ENCODE measurements around the gene TRIP4.
"Not testable (repeated sequence)": the region's sequence is repeated elsewhere in the genome, so short reads cannot be mapped to it uniquely, and the experiment has no call there.

GRCh38 chr15:64495968-64496367 lies 108.3 kb downstream of the TRIP4 start:
- TF ChIP-seq, protein P1, sequence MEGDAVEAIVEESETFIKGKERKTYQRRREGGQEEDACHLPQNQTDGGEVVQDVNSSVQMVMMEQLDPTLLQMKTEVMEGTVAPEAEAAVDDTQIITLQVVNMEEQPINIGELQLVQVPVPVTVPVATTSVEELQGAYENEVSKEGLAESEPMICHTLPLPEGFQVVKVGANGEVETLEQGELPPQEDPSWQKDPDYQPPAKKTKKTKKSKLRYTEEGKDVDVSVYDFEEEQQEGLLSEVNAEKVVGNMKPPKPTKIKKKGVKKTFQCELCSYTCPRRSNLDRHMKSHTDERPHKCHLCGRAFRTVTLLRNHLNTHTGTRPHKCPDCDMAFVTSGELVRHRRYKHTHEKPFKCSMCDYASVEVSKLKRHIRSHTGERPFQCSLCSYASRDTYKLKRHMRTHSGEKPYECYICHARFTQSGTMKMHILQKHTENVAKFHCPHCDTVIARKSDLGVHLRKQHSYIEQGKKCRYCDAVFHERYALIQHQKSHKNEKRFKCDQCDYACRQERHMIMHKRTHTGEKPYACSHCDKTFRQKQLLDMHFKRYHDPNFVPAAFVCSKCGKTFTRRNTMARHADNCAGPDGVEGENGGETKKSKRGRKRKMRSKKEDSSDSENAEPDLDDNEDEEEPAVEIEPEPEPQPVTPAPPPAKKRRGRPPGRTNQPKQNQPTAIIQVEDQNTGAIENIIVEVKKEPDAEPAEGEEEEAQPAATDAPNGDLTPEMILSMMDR (IDR thresholded peaks at IDR 0.05) = not testable (repeated sequence)
- not testable (repeated sequence) for TF ChIP-seq POLR2A (IDR thresholded peaks at IDR 0.05)

All from adrenal gland (tissue), 5 donors.